OCI-LY7 (cell line): ENCODE results near the gene TGFBR3. TPM values are rescaled to one million over a fixed set of nuclear protein-coding genes. Genes with fewer than 3 reads are reported as not detected.

Source experiments
- BruUV-seq: library from RNA; stranded (reverse); fragments of 400-500 nt; replicated peaks from 2 replicates; lab custom pipeline; 2021; lab: Mats Ljungman, UMichigan
- CTCF ChIA-PET: fragments of 300-600 bp; sonication (Branson Sonifier 250); formaldehyde crosslinking; loops from one replicate; lab custom pipeline; 2022; ENCODE audit warnings: antibody characterized with exemption; ENCODE audit not compliant: unreplicated experiment; lab: Charles Lee
- POLR2A ChIA-PET: fragments of 300-600 bp; sonication (Branson Sonifier 250); formaldehyde crosslinking; loops from one replicate; lab custom pipeline; 2022; ENCODE audit warnings: antibody characterized with exemption; lab: Charles Lee
- DNase-seq: peaks from one replicate; pipeline ENCODE4 v3.0.0-alpha.2; 2015; ENCODE audit warnings: low spot score
- H2AFZ ChIP-seq: fragments of 200-600 bp; sonication (generic), shearing (Covaris generic); 2 replicates; pipeline ENCODE4 v1.6.1; 2014; ENCODE audit warnings: mild to moderate bottlenecking, antibody characterized with exemption, low read length, moderate library complexity
- H3K27ac ChIP-seq: fragments of 200-600 bp; sonication (generic); 2 replicates; pipeline ENCODE4 v1.5.1; 2014; ENCODE audit warnings: mixed run types, low read depth, mild to moderate bottlenecking, moderate library complexity, low read length, inconsistent platforms; ENCODE audit not compliant: poor library complexity, severe bottlenecking
- H3K36me3 ChIP-seq: fragments of 200-600 bp; sonication (generic); 2 replicates; pipeline ENCODE4 v1.6.1; 2014; ENCODE audit warnings: mild to moderate bottlenecking, antibody characterized with exemption, low read length, moderate library complexity, mixed read lengths; ENCODE audit not compliant: insufficient read depth
- H3K4me1 ChIP-seq: fragments of 200-600 bp; sonication (generic); 2 replicates; pipeline ENCODE4 v1.5.1; 2014; ENCODE audit warnings: mild to moderate bottlenecking, low read length; ENCODE audit not compliant: insufficient read depth, poor library complexity, severe bottlenecking
- H3K4me2 ChIP-seq: fragments of 200-600 bp; sonication (generic); 2 replicates; pipeline ENCODE4 v1.6.1; 2014; ENCODE audit warnings: mild to moderate bottlenecking, low read length
- H3K4me3 ChIP-seq: fragments of 200-600 bp; sonication (generic); 2 replicates; pipeline ENCODE4 v1.5.1; 2014; ENCODE audit warnings: mild to moderate bottlenecking, low read depth, low read length; ENCODE audit not compliant: poor library complexity, severe bottlenecking
- H3K79me2 ChIP-seq: fragments of 200-600 bp; sonication (generic); 2 replicates; pipeline ENCODE4 v1.6.1; 2016; ENCODE audit warnings: low read depth, mild to moderate bottlenecking, low read length, moderate library complexity, mixed read lengths; ENCODE audit not compliant: insufficient read depth
- H3K9me2 ChIP-seq: fragments of 200-600 bp; sonication (generic); 2 replicates; pipeline ENCODE4 v1.6.1; 2016; ENCODE audit warnings: mild to moderate bottlenecking, low read length, mixed read lengths; ENCODE audit not compliant: insufficient read depth
- H3K9me3 ChIP-seq: fragments of 200-600 bp; sonication (generic); 2 replicates; pipeline ENCODE4 v1.6.1; 2014; ENCODE audit warnings: mild to moderate bottlenecking, mixed run types, low read length, mixed read lengths
- H4K20me1 ChIP-seq: fragments of 200-600 bp; sonication (generic); 2 replicates; pipeline ENCODE4 v1.6.1; 2014; ENCODE audit warnings: mild to moderate bottlenecking, antibody characterized with exemption, low read length, moderate library complexity, mixed read lengths; ENCODE audit not compliant: insufficient read depth
- CTCF ChIP-seq: fragments of 200-600 bp; sonication (generic); conservative IDR thresholded peaks from 2 replicates; pipeline ENCODE4 v1.5.1; 2014; ENCODE audit warnings: mild to moderate bottlenecking, antibody characterized with exemption, low read length, moderate library complexity, mixed read lengths
- EZH2phosphoT487 ChIP-seq: fragments of 200-600 bp; sonication (generic); IDR thresholded peaks from 2 replicates; pipeline ENCODE4 v1.6.1; 2018; ENCODE audit warnings: low read depth, borderline replicate concordance, mild to moderate bottlenecking, mixed run types, antibody characterized with exemption, low read length, moderate library complexity, mixed read lengths
- intact Hi-C: fragments of 100-400 bp; cut with micrococcal nuclease; formaldehyde crosslinking; loops from one replicate; pipeline ENCODE4 v1.10.0; 2022; ENCODE audit not compliant: unreplicated experiment
- total RNA-seq, 2 experiments: library from RNA; depleted of rRNA in 1 of 2; stranded (reverse); fragments of >200 nt in 1 of 2; shearing (Covaris generic) in 1 of 2; gene quantifications; 2 replicates each; pipeline ENCODE4 v1.2.3, GENCODE V29; 2014 to 2022

The TGFBR3 gene
- total RNA-seq, 2 experiments from 2014 or later, result not detected

GRCh38 chr1:91699339-91699974, 186.5 kb downstream of the TGFBR3 start:
- H3K79me2 ChIP-seq, result no peaks in the 10 kb centered on the region
- no peak for DNase-seq
- H3K9me2 ChIP-seq, result no peaks in the 10 kb centered on the region
- H4K20me1 ChIP-seq, result no peaks in the 10 kb centered on the region
- no peak for TF ChIP-seq CTCF
- no peak for TF ChIP-seq EZH2phosphoT487
- BruUV-seq, result no TSS peak
- no peak overlapping the region for H3K27ac ChIP-seq
- no peaks in the 10 kb centered on the region for H3K9me3 ChIP-seq
- H3K4me2 ChIP-seq, result no peak overlapping the region
- ChIA-PET CTCF (no interaction called here), POLR2A (interaction anchor here (0.7 kb wide), 2 partner anchors 127 to 1579 kb away, joined by 3 to 4 read pairs; no protein-coding TSS in a partner anchor)
- H2AFZ ChIP-seq, result no peak overlapping the region
- H3K4me3 ChIP-seq, result no peak overlapping the region
- H3K36me3 ChIP-seq, result no peaks in the 10 kb centered on the region
- H3K4me1 ChIP-seq, result no peaks in the 10 kb centered on the region
- intact Hi-C loops, result no loop called here

- Histone ChIP-seq H3K27ac (no peak overlapping the region), H3K4me1 (no peaks in the 10 kb centered on the region), H3K4me3 (no peak overlapping the region), H3K4me2 (no peak overlapping the region), H3K9me2 (no peaks in the 10 kb centered on the region), H2AFZ (no peak overlapping the region), H4K20me1 (no peaks in the 10 kb centered on the region), H3K9me3 (no peaks in the 10 kb centered on the region), H3K36me3 (no peaks in the 10 kb centered on the region), H3K79me2 (no peaks in the 10 kb centered on the region)
- intact Hi-C loops, result no loop called here
- CTCF ChIA-PET, result no interaction called here
- no peak for TF ChIP-seq EZH2phosphoT487
- TF ChIP-seq CTCF, result no peak
- no TSS peak for BruUV-seq
- POLR2A ChIA-PET, result no interaction called here
- no peak for DNase-seq
Measured at GRCh38 chr1:91697861-91698260, 188.1 kb downstream of the TGFBR3 start.

- H3K4me3 ChIP-seq, result no peak overlapping the region
- H3K79me2 ChIP-seq, result no peaks in the 10 kb centered on the region
- no peaks in the 10 kb centered on the region for H3K9me3 ChIP-seq
- no peaks in the 10 kb centered on the region for H4K20me1 ChIP-seq
- no peak for TF ChIP-seq EZH2phosphoT487
- TF ChIP-seq CTCF, result no peak
- DNase-seq, result no peak
- no peak overlapping the region for H3K4me2 ChIP-seq
- ChIA-PET POLR2A (no interaction called here), CTCF (no interaction called here)
- H3K4me1 ChIP-seq, result no peaks in the 10 kb centered on the region
- BruUV-seq, result no TSS peak
- H3K36me3 ChIP-seq, result no peaks in the 10 kb centered on the region
- H2AFZ ChIP-seq, result no peak overlapping the region
- no peaks in the 10 kb centered on the region for H3K9me2 ChIP-seq
- intact Hi-C loops, result no loop called here
- H3K27ac ChIP-seq, result no peak overlapping the region
Measured at GRCh38 chr1:91697416-91697815, 188.5 kb downstream of the TGFBR3 start.
